Measurements from ENCODE around the gene CAMK2G. TPM values are rescaled to one million over a fixed set of nuclear protein-coding genes. Genes with fewer than 3 reads are reported as not detected.

The CAMK2G gene
- total RNA-seq, 1 donor from 2014 or later, result 48.9 TPM

DNA sequence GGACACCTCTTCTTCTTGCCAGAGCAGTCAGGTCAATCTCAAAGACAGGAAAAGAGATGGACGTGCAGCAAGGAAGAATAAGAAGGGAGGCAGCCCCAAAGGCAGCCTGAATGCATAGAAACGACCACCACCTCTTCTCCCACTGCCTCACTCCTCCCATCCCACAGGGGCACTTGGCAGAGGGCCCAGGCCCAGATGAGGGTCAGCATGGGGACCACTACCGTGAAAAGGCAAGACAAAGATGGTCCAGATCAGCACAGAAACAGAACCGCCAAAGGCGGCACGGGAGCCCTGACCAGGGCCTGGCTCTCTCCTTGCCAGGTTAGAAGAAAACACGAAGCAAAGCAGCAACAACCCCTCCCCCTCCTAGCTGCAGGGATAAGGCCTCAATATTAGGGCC is 61.0 kb downstream of the CAMK2G start:
- Histone ChIP-seq H3K27me3 (no peaks in the 10 kb centered on the region), H3K36me3 (peaks cover 0 to 23% of the 10 kb centered on the region in 2 donors), H3K4me3 (no peak overlapping the region), H3K4me1 (peaks cover 40% of the 10 kb centered on the region), H3K9me3 (no peaks in the 10 kb centered on the region), H3K27ac (no peak overlapping the region)
- intact Hi-C loops (cut with DNase I), result no loop called here
- TF ChIP-seq, protein P1, sequence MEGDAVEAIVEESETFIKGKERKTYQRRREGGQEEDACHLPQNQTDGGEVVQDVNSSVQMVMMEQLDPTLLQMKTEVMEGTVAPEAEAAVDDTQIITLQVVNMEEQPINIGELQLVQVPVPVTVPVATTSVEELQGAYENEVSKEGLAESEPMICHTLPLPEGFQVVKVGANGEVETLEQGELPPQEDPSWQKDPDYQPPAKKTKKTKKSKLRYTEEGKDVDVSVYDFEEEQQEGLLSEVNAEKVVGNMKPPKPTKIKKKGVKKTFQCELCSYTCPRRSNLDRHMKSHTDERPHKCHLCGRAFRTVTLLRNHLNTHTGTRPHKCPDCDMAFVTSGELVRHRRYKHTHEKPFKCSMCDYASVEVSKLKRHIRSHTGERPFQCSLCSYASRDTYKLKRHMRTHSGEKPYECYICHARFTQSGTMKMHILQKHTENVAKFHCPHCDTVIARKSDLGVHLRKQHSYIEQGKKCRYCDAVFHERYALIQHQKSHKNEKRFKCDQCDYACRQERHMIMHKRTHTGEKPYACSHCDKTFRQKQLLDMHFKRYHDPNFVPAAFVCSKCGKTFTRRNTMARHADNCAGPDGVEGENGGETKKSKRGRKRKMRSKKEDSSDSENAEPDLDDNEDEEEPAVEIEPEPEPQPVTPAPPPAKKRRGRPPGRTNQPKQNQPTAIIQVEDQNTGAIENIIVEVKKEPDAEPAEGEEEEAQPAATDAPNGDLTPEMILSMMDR (IDR thresholded peaks at IDR 0.05), result no peak
- TF ChIP-seq POLR2AphosphoS5 (IDR thresholded peaks at IDR 0.05; ENCODE audit: insufficient read depth in 1 of 2, low read depth in 1 of 2) (no peak), POLR2A (IDR thresholded peaks at IDR 0.05) (no peak)
- DNase-seq (ENCODE audit: extremely low spot score in 2 of 2), result no peak

DNA sequence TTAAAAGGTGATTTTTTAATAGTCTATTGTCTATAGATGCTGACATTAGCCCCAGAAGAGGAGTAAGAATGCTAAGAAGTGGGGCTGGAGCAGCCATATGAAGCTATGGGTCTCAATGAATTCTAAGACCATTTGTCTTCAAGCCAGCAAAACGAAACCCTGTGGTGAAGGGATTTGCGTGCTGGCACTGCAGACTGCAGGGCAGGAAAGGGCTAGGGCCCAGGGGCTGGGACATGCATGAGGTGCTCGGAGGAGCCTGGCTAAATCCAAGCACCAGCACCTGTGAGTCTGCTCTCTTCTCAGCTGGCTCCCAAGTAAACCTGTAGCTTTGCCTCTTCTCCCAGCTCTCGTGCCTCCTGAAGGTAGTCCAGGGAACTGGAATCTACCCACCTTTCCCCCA is 61.7 kb downstream of the CAMK2G start:
- DNase-seq (ENCODE audit: extremely low spot score in 2 of 2), result no peak
- Histone ChIP-seq H3K9me3 (no peaks in the 10 kb centered on the region), H3K4me3 (no peak overlapping the region), H3K36me3 (peaks cover 0 to 30% of the 10 kb centered on the region in 2 donors), H3K27ac (peak overlapping the region; percentile 60), H3K27me3 (no peaks in the 10 kb centered on the region), H3K4me1 (peaks cover 38% of the 10 kb centered on the region)
- intact Hi-C loops (cut with DNase I), result no loop called here
- TF ChIP-seq, protein P1 (IDR thresholded peaks at IDR 0.05), result no peak
- TF ChIP-seq POLR2AphosphoS5 (IDR thresholded peaks at IDR 0.05; ENCODE audit: insufficient read depth in 1 of 2, low read depth in 1 of 2) (no peak), POLR2A (IDR thresholded peaks at IDR 0.05) (no peak)

DNA sequence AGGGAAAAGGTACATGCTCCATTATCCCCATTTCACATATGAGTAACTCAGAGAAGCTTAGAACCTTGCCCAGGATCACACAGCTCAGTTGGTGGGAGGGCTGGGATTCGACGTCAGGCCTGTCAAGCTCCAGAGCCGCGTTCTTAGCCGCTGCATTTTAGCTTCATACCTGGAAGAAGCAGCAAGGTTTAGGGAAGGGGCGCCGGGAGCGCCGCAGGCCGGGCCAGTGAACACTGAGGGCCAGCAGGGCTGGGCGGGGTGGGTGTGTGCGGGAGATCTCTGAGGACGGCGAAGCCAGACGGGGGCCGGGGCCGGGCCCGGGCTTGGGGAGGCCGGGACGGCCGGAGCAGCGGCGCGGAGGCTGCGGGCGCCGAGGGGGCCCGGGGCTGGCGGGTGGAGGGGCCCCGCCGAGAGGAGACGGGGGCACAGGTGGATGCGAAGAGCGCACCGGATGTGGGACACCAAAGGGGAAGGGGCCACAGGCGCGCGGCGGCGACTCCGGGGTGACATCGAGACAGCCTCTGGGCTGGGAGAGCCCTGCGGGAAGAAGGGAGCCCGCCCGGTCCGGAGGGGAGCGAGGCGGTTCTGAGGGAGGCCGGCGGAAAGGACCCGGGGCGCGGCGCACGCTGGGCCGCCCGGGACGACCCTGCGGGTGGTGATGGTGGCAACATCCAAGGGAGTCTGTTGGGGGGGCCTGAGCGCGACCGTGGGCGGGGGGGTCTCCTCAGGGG is 63.5 kb downstream of the CAMK2G start:
- DNase-seq (ENCODE audit: extremely low spot score in 2 of 2), result no peak
- H3K27me3 ChIP-seq, result no peaks in the 10 kb centered on the region
- intact Hi-C loops (cut with DNase I), result no loop called here
- peaks cover 0 to 40% of the 10 kb centered on the region in 2 donors for H3K36me3 ChIP-seq
- TF ChIP-seq POLR2A (IDR thresholded peaks at IDR 0.05), result no peak
- TF ChIP-seq, protein P1 (IDR thresholded peaks at IDR 0.05), result no peak
- no peak for TF ChIP-seq POLR2AphosphoS5 (IDR thresholded peaks at IDR 0.05; ENCODE audit: insufficient read depth in 1 of 2, low read depth in 1 of 2)
- H3K9me3 ChIP-seq, result no peaks in the 10 kb centered on the region
- peak overlapping the region; percentile 87 for H3K27ac ChIP-seq
- peak overlapping the region; percentile 82 to 89 for H3K4me3 ChIP-seq
- peaks cover 40% of the 10 kb centered on the region for H3K4me1 ChIP-seq

DNA sequence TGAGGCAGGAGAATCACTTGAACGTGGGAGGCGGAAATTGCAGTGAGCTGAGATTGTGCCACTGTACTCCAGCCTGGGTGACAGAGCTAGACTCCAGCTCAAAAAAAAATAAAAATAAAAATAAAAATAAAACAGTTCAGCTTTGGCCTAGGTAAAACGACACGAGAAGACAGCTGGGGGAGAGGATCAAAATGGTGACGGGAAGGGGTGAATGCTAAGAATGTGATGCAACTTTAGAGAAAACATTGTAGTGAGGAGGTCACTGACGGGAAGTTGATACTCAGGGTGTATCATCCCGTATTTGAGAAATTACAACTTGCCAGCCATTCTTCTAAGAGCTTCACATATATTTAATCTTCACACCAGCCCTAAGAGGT is 64.0 kb downstream of the CAMK2G start:
- peak overlapping the region; percentile 87 for H3K27ac ChIP-seq
- TF ChIP-seq POLR2A (IDR thresholded peaks at IDR 0.05), result no peak
- no peak for TF ChIP-seq POLR2AphosphoS5 (IDR thresholded peaks at IDR 0.05; ENCODE audit: insufficient read depth in 1 of 2, low read depth in 1 of 2)
- TF ChIP-seq, protein P1 (IDR thresholded peaks at IDR 0.05), result no peak
- peaks cover 0 to 45% of the 10 kb centered on the region in 2 donors for H3K36me3 ChIP-seq
- no peaks in the 10 kb centered on the region for H3K9me3 ChIP-seq
- no peak for DNase-seq (ENCODE audit: extremely low spot score in 2 of 2)
- no peaks in the 10 kb centered on the region for H3K27me3 ChIP-seq
- peak overlapping the region; percentile 82 to 89 for H3K4me3 ChIP-seq
- H3K4me1 ChIP-seq, result peaks cover 40% of the 10 kb centered on the region
- intact Hi-C loops (cut with DNase I), result no loop called here

All from vagina (tissue), 2 donors.